GM21737 (cell line): ENCODE measurements around the gene COPS6.

Source experiments
- ATAC-seq: cut with Tn5 transposase; IDR thresholded peaks from one replicate; pipeline ENCODE4 v1.9.1; 2021; ENCODE audit warnings: mild to moderate bottlenecking, moderate library complexity; ENCODE audit not compliant: unreplicated experiment

COPS6 gene

GRCh38 chr7:100088621-100089457, at the start of gene COPS6:
TSS of gene COPS6 (plus strand) at chr7:100088969. CDS start at chr7:100088991, 22 bp downstream.
- peak; percentile 47 for ATAC-seq

GRCh38 chr7:100040575-100040974, 48.2 kb upstream of the COPS6 start:
- ATAC-seq: no peak

- ATAC-seq: no peak
Measured at GRCh38 chr7:100044718-100045117, 44.1 kb upstream of the COPS6 start.

- no peak for ATAC-seq
Measured at GRCh38 chr7:100048680-100049079, 40.1 kb upstream of the COPS6 start.

GRCh38 chr7:100049441-100050291, 39.1 kb upstream of the COPS6 start, which contains the start of gene ZSCAN21:
TSS of gene ZSCAN21 (plus strand) at chr7:100049774. CDS start at chr7:100057007, 7,233 bp downstream.
- peak; percentile 86 for ATAC-seq

GRCh38 chr7:100051611-100052010, 37.2 kb upstream of the COPS6 start:
- no peak for ATAC-seq

GRCh38 chr7:100053215-100053614, 35.6 kb upstream of the COPS6 start:
- no peak for ATAC-seq

- no peak for ATAC-seq
Measured at GRCh38 chr7:100057006-100057405, 31.8 kb upstream of the COPS6 start.

- ATAC-seq: no peak
Measured at GRCh38 chr7:100059251-100059739, 29.5 kb upstream of the COPS6 start.

- ATAC-seq: no peak
Measured at GRCh38 chr7:100061518-100062193, 27.1 kb upstream of the COPS6 start.

- no peak for ATAC-seq
Measured at GRCh38 chr7:100063376-100063775, 25.4 kb upstream of the COPS6 start.

GRCh38 chr7:100064162-100064561, 24.6 kb upstream of the COPS6 start:
- no peak for ATAC-seq

GRCh38 chr7:100065452-100066186, 23.1 kb upstream of the COPS6 start:
- no peak for ATAC-seq

- no peak for ATAC-seq
Measured at GRCh38 chr7:100066953-100067352, 21.8 kb upstream of the COPS6 start.

GRCh38 chr7:100069991-100070390, 18.8 kb upstream of the COPS6 start:
- ATAC-seq: no peak

- no peak for ATAC-seq
Measured at GRCh38 chr7:100071018-100071723, 17.6 kb upstream of the COPS6 start.

GRCh38 chr7:100072462-100072861, 16.3 kb upstream of the COPS6 start:
- no peak for ATAC-seq

GRCh38 chr7:100074841-100075240, 13.9 kb upstream of the COPS6 start:
- ATAC-seq: no peak

GRCh38 chr7:100075418-100075817, 13.4 kb upstream of the COPS6 start:
- no peak for ATAC-seq

GRCh38 chr7:100077205-100077604, 11.6 kb upstream of the COPS6 start:
- ATAC-seq: no peak
